AG10803 (cell line): ENCODE results near the gene MRNIP.

Experiments
- DNase-seq: peaks from one replicate; pipeline ENCODE4 v3.0.0; 2010; ENCODE audit warnings: low read depth
- H3K4me3 ChIP-seq: 2 replicates; pipeline ENCODE4 v1.5.1; 2011; ENCODE audit warnings: mild to moderate bottlenecking, low read length, control low read depth
- CTCF ChIP-seq: conservative IDR thresholded peaks from 2 replicates; pipeline ENCODE4 v1.5.1; 2011; ENCODE audit warnings: mild to moderate bottlenecking, low read length, control low read depth, inconsistent platforms

The MRNIP gene

GRCh38 chr5:179816796-179817469 lies 41.7 kb downstream of the MRNIP start:
- TF ChIP-seq CTCF: no peak
- H3K4me3 ChIP-seq: peak overlapping the region; percentile 37
- no peak for DNase-seq

GRCh38 chr5:179816401-179816795 lies 42.2 kb downstream of the MRNIP start:
- H3K4me3 ChIP-seq: peak overlapping the region; percentile 37
- no peak for DNase-seq
- no peak for TF ChIP-seq CTCF

- DNase-seq: no peak
- H3K4me3 ChIP-seq: no peak overlapping the region
- no peak for TF ChIP-seq CTCF
Observed at GRCh38 chr5:179815491-179816249, 42.9 kb downstream of the MRNIP start.

- TF ChIP-seq CTCF: no peak
- no peak overlapping the region for H3K4me3 ChIP-seq
- DNase-seq: no peak
Observed at GRCh38 chr5:179814090-179814489, 44.5 kb downstream of the MRNIP start.

GRCh38 chr5:179812997-179813607 lies 45.5 kb downstream of the MRNIP start:
- no peak for TF ChIP-seq CTCF
- H3K4me3 ChIP-seq: no peak overlapping the region
- no peak for DNase-seq

GRCh38 chr5:179812135-179812825 lies 46.3 kb downstream of the MRNIP start:
- H3K4me3 ChIP-seq: no peak overlapping the region
- no peak for TF ChIP-seq CTCF
- no peak for DNase-seq
